Parathyroid adenoma (tissue), 2 donors: ENCODE data around the gene SIX4.

Experiments used
- H2AFZ ChIP-seq: fragments of 300-600 bp; sonication (generic); one replicate; pipeline ENCODE4 v1.7.0; 2017; ENCODE audit warnings: antibody characterized with exemption, mild to moderate bottlenecking
- H3K27ac ChIP-seq: fragments of 300-600 bp; sonication (generic); one replicate; pipeline ENCODE4 v1.7.0; 2017
- H3K27me3 ChIP-seq: fragments of 300-600 bp; sonication (generic); one replicate; pipeline ENCODE4 v1.7.0; 2017; ENCODE audit warnings: low read length; ENCODE audit not compliant: control insufficient read depth, insufficient read depth
- H3K36me3 ChIP-seq: fragments of 300-600 bp; sonication (generic); one replicate; pipeline ENCODE4 v1.7.0; 2017; ENCODE audit warnings: low read length; ENCODE audit not compliant: control insufficient read depth, insufficient read depth
- H3K4me1 ChIP-seq: fragments of 300-600 bp; sonication (generic); one replicate; pipeline ENCODE4 v1.7.0; 2017; ENCODE audit warnings: control low read depth
- H3K4me2 ChIP-seq: fragments of 300-600 bp; sonication (generic); one replicate; pipeline ENCODE4 v1.7.0; 2017; ENCODE audit warnings: low read length
- H3K4me3 ChIP-seq: fragments of 300-600 bp; sonication (generic); one replicate; pipeline ENCODE4 v1.7.0; 2017; ENCODE audit warnings: low read depth, low read length
- H3K79me2 ChIP-seq: fragments of 300-600 bp; sonication (generic); one replicate; pipeline ENCODE4 v1.7.0; 2017; ENCODE audit warnings: control low read depth
- H3K9ac ChIP-seq: fragments of 300-600 bp; sonication (generic); one replicate; pipeline ENCODE4 v1.7.0; 2017; ENCODE audit warnings: mild to moderate bottlenecking
- H3K9me3 ChIP-seq: fragments of 300-600 bp; sonication (generic); one replicate; pipeline ENCODE4 v1.7.0; 2017; ENCODE audit warnings: low read length; ENCODE audit not compliant: control insufficient read depth
- TF ChIP-seq, protein P1 (sequence below): fragments of 300-600 bp; sonication (generic); IDR thresholded peaks from one replicate; pipeline ENCODE4 v1.7.0; 2017; ENCODE audit warnings: antibody characterized with exemption, mild to moderate bottlenecking
- donor health status: primary hyperparathyroidism.

SIX4 gene

DNA sequence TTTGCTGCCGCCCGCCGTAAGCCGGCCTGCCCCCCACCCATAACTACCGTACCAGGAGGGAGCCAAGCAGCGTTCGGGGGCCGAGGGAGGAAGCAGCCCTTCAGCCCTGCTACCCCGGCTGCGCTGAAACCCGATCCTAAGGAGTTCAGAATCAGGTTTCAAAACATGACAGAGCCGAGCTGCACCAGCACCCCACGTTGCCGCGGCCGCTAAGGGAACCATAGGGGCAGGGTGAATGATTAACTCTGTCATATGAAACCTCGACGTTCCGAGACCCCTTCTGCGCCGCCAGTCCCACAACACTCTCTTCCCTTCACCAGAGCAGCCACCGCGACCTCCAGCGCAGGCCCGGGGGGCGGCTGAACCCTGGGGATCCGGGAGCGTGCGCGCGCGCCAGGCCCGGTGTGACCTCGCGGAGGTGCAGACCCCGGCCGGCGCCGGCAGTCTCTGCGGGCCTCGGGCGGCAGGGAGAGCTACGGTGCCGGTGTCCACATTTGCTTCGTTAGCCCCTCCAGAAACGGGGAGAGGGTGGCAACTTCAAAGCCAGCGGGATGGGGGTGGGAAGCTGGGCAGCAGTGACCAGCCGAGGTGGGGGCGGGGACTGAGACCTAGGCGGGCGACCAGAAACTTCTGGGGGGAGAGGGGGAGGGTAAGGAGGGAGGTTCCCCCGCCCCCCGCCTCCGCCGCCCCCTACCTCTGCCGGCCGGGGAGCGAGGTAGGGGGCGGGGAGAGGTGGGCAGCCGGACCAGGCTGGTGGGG is 1.6 kb downstream of the SIX4 start:
- Histone ChIP-seq H3K27ac (peak overlapping the region; percentile 92), H3K4me3 (peak overlapping the region; percentile 71), H3K9me3 (no peaks in the 10 kb centered on the region), H2AFZ (peak overlapping the region; percentile 92), H3K4me1 (no peaks in the 10 kb centered on the region), H3K9ac (peak overlapping the region; percentile 90), H3K79me2 (peaks cover 34% of the 10 kb centered on the region), H3K36me3 (no peaks in the 10 kb centered on the region), H3K27me3 (no peaks in the 10 kb centered on the region), H3K4me2 (peak overlapping the region; percentile 97)
- TF ChIP-seq, protein P1, sequence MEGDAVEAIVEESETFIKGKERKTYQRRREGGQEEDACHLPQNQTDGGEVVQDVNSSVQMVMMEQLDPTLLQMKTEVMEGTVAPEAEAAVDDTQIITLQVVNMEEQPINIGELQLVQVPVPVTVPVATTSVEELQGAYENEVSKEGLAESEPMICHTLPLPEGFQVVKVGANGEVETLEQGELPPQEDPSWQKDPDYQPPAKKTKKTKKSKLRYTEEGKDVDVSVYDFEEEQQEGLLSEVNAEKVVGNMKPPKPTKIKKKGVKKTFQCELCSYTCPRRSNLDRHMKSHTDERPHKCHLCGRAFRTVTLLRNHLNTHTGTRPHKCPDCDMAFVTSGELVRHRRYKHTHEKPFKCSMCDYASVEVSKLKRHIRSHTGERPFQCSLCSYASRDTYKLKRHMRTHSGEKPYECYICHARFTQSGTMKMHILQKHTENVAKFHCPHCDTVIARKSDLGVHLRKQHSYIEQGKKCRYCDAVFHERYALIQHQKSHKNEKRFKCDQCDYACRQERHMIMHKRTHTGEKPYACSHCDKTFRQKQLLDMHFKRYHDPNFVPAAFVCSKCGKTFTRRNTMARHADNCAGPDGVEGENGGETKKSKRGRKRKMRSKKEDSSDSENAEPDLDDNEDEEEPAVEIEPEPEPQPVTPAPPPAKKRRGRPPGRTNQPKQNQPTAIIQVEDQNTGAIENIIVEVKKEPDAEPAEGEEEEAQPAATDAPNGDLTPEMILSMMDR = no peak

DNA sequence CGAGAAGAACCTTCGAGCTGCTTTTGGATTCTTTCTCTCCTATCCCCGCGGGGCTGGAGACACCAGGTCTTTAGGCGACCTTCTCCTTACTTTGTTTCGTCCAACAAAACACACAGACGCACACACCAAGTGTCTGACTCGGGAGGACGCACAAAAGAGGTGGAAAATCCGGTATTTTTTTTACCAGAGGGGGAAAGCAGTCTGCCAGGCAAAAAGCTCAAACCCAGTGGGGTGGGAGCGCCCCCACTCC is 2.1 kb downstream of the SIX4 start:
- peaks cover 36% of the 10 kb centered on the region for H3K79me2 ChIP-seq
- peak overlapping the region; percentile 97 for H3K4me2 ChIP-seq
- H3K9ac ChIP-seq = peak overlapping the region; percentile 90
- TF ChIP-seq, protein P1 = no peak
- H3K4me3 ChIP-seq = peak overlapping the region; percentile 71
- H3K27me3 ChIP-seq = no peaks in the 10 kb centered on the region
- H3K36me3 ChIP-seq = no peaks in the 10 kb centered on the region
- H2AFZ ChIP-seq = peak overlapping the region; percentile 92
- peak overlapping the region; percentile 92 for H3K27ac ChIP-seq
- H3K9me3 ChIP-seq = no peaks in the 10 kb centered on the region
- no peaks in the 10 kb centered on the region for H3K4me1 ChIP-seq

DNA sequence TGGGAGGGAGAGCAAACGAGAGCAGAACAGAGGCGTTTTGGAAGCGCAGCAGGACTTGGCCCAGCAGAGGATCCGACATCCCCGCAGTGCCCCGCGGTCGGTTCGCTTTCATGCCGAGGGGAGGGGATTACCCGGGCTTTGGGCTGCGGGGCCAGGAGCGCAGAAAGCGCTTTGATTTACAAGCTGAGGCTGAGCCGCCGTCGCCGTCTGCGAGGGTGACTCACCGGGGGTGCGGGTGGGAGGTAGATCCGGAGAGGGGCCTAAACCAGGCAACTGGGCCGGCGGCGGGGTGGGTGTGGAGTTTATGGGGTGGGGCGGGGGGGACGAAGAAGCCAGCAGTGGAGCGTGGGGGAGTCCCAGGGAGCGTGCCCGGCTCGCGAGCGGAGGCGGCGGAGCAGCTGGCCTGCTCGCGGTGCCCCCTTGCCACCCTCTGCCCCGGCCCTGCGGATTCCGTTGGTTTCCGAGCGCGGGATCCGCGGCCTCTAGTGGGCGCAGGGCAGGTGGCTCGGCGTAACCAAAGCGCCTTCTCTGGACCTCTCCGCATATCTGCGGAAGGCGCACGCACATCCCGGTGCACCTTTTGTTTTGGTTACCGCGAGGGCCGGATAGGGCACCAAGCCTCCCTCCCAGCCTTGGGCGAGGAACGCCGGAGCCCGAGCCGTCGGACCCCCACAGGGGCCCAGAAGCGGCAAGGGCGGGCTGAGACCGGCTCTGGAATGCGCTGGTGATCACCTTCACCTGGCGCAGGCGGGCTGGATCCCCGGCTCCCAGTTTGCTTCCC is 2.6 kb downstream of the SIX4 start:
- Histone ChIP-seq H3K4me3 (peak overlapping the region; percentile 71), H3K79me2 (peaks cover 38% of the 10 kb centered on the region), H3K27me3 (no peaks in the 10 kb centered on the region), H3K9ac (peak overlapping the region; percentile 90), H3K9me3 (no peaks in the 10 kb centered on the region), H3K4me2 (peak overlapping the region; percentile 97), H3K36me3 (no peaks in the 10 kb centered on the region), H2AFZ (peak overlapping the region; percentile 92), H3K27ac (peak overlapping the region; percentile 92), H3K4me1 (no peaks in the 10 kb centered on the region)
- TF ChIP-seq, protein P1 = peak; percentile 50

DNA sequence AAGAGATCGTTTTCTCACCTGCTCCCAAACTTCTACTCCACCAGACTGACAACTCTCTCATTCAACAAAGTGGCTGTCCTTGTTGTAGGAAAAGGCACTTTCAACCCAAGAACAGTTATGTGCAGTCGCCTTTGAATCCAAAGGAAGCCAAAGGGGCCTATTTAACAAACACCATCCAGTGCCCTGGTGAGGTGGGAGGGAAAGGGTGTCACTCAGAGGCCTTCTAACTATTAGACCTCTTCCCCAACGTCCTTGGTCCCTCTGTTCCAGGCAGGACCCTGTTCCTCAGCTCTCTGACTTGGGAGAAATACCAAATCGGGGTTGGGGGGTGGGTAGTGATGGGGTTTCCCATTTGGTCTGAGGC is 3.2 kb downstream of the SIX4 start:
- peak overlapping the region; percentile 71 for H3K4me3 ChIP-seq
- peak overlapping the region; percentile 47 for H2AFZ ChIP-seq
- TF ChIP-seq, protein P1 = no peak
- H3K79me2 ChIP-seq = peaks cover 41% of the 10 kb centered on the region
- H3K9me3 ChIP-seq = no peaks in the 10 kb centered on the region
- H3K4me2 ChIP-seq = peak overlapping the region; percentile 79
- H3K9ac ChIP-seq = no peak overlapping the region
- no peaks in the 10 kb centered on the region for H3K36me3 ChIP-seq
- H3K27me3 ChIP-seq = no peaks in the 10 kb centered on the region
- H3K27ac ChIP-seq = peak overlapping the region; percentile 51
- no peaks in the 10 kb centered on the region for H3K4me1 ChIP-seq
